Measurements from ENCODE around the gene SELENOI. TPM values are rescaled to one million over a fixed set of nuclear protein-coding genes. Genes with fewer than 3 reads are reported as not detected.
A peak's percentile ranks its signal among the peaks of the same experiment; 100 is the strongest.
"Not testable (repeated sequence)": the region's sequence is repeated elsewhere in the genome, so short reads cannot be mapped to it uniquely, and the experiment has no call there.

The SELENOI gene
- total RNA-seq, 1 donor = 14.6 TPM

DNA sequence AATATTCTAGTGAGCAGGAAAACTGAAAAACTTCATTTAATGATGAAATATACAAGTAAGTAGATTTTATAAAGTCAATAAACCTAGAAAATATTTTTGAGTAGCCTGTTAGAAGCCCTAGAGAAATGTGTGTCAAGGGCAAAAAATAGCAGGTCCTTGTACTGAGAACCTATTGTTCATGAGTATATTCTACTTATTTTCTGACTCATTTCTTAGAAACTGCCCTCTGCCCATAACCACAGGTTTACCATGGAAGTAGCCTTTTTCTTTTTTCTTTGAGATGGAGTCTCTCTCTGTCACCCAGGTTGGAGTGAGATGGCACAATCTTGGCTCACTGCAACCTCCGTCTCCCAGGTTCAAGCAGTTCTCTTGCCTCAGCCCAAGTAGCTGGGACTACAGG is 19.4 kb upstream of the SELENOI start:
- DNase-seq (ENCODE audit: low read depth) = no peak
- H3K4me3 ChIP-seq (ENCODE audit: low read depth, low read length) = no peak overlapping the region
- TF ChIP-seq, protein P1, sequence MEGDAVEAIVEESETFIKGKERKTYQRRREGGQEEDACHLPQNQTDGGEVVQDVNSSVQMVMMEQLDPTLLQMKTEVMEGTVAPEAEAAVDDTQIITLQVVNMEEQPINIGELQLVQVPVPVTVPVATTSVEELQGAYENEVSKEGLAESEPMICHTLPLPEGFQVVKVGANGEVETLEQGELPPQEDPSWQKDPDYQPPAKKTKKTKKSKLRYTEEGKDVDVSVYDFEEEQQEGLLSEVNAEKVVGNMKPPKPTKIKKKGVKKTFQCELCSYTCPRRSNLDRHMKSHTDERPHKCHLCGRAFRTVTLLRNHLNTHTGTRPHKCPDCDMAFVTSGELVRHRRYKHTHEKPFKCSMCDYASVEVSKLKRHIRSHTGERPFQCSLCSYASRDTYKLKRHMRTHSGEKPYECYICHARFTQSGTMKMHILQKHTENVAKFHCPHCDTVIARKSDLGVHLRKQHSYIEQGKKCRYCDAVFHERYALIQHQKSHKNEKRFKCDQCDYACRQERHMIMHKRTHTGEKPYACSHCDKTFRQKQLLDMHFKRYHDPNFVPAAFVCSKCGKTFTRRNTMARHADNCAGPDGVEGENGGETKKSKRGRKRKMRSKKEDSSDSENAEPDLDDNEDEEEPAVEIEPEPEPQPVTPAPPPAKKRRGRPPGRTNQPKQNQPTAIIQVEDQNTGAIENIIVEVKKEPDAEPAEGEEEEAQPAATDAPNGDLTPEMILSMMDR (IDR thresholded peaks at IDR 0.05; ENCODE audit: insufficient read depth, low read length) = no peak

GRCh38 chr2:26327291-26328272 is 18.4 kb upstream of the SELENOI start:
- TF ChIP-seq, protein P1 (IDR thresholded peaks at IDR 0.05; ENCODE audit: insufficient read depth, low read length) = no peak
- H3K4me3 ChIP-seq (ENCODE audit: low read depth, low read length) = no peak overlapping the region
- peak; percentile 51 for DNase-seq (ENCODE audit: low read depth)

GRCh38 chr2:26329083-26329482 is 16.9 kb upstream of the SELENOI start:
- not testable (repeated sequence) for DNase-seq (ENCODE audit: low read depth); H3K4me3 ChIP-seq (ENCODE audit: low read depth, low read length)

GRCh38 chr2:26330114-26330549 is 15.8 kb upstream of the SELENOI start:
- TF ChIP-seq, protein P1 (IDR thresholded peaks at IDR 0.05; ENCODE audit: insufficient read depth, low read length) = peak; percentile 95
- no peak overlapping the region for H3K4me3 ChIP-seq (ENCODE audit: low read depth, low read length)
- DNase-seq (ENCODE audit: low read depth) = peak; percentile 82

GRCh38 chr2:26330604-26331003 is 15.3 kb upstream of the SELENOI start:
- H3K4me3 ChIP-seq (ENCODE audit: low read depth, low read length) = no peak overlapping the region
- TF ChIP-seq, protein P1 (IDR thresholded peaks at IDR 0.05; ENCODE audit: insufficient read depth, low read length) = no peak
- no peak for DNase-seq (ENCODE audit: low read depth)

DNA sequence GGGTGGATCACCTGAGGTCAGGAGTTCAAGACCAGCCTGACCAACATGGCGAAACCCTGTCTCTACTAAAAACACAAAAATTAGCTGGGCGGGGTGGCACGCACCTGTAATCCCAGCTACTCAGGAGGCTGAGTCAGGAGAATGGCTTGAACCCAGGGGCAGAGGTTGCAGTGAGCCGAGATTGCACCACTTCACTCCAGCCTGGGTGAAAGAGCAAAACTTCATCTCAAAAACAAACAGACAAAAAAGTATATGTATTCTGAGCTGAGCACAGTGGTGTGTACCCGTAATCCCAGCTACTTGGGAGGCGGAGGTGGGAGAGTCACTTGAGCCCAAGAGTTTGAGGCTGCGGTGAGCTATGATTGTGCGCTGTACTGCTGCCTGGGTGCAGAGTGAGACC is 14.6 kb upstream of the SELENOI start:
- H3K4me3 ChIP-seq (ENCODE audit: low read depth, low read length); DNase-seq (ENCODE audit: low read depth): not testable (repeated sequence)

DNA sequence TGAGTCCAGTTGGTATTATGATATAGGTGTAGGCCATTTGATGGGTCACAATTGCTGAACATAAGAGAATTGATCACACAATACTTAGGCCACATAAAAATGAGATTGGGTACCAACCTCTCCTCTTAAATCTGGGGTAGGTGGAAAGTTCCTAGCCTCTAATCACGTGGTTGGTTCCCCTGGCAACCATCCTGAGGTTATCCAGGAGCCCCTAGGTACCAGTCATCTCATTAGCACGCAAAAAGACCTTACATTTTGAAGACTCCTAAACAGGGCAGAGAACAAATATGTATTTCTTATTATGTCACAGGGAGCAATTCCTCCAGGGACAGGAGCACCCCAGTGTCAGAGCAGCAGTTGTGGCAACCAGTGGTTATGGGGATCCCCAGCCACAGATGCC is 12.7 kb upstream of the SELENOI start:
- no peak for DNase-seq (ENCODE audit: low read depth)
- TF ChIP-seq, protein P1 (IDR thresholded peaks at IDR 0.05; ENCODE audit: insufficient read depth, low read length) = no peak
- no peak overlapping the region for H3K4me3 ChIP-seq (ENCODE audit: low read depth, low read length)

DNA sequence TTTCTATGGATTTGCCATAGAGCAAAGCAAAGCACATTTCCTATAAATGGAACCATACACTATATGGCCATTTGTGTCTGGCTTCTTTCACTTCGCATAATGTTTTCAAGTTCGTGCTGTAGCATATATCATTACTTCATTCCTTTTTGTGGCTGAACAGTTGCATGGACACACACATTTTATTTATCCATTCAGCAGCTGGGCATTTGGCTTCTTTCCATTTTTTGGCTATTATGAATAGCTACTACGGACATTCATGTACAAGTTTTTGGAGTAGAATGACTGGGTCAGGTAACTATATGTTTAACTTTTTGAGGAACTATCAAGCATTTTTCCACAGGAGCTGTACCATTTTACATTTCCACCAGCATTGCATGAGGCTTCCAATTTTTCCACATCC is 10.7 kb upstream of the SELENOI start:
- H3K4me3 ChIP-seq (ENCODE audit: low read depth, low read length) = no peak overlapping the region
- DNase-seq (ENCODE audit: low read depth) = peak; percentile 20
- TF ChIP-seq, protein P1 (IDR thresholded peaks at IDR 0.05; ENCODE audit: insufficient read depth, low read length) = no peak
